CD4-positive, alpha-beta T cell treated with Interleukin-17A for 1 hour (primary cell): Measurements from ENCODE around the gene UIMC1.

Experiments used
- DNase-seq: peaks from one replicate; pipeline ENCODE4 v3.0.0-alpha.2; 2020

The UIMC1 gene

DNA sequence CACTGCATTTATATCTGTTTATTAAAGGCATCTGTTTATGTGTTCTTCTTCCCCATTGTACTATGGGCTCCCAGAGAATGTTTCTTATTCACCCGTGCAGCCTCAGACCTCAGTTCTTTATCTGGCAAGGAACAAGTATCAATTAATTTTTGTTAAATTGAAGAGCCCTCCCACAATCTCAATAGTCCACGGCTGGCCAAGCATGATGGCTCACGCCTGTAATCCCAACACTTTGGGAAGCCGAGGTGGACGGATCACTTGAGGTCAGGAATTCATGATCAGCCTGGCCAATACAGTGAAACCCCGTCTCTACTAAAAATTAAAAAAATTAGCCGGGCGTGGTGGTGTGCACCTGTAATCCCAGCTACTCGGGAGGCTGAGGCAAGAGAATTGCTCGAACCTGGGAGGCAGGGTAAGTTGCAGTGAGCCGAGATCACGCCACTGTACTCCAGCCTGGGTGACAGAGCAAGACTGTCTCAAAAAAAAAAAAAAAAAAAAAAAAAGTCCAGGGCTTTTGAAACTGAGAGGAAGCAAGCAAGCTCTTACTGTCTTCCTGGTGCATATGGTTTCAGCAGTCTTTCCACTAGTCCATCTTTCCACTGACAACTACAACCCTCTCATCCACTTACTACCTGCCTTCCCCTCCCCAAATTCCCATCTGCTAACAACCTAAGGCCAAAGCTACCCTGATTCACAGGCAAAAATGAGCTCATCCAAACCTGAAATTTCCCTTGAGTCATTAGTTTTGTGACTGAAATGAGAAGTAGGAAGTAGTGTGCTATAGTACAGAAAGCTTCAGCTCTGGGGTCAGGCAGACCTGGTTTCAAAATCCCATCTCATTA lies 105.1 kb downstream of the UIMC1 start:
- no peak for DNase-seq

DNA sequence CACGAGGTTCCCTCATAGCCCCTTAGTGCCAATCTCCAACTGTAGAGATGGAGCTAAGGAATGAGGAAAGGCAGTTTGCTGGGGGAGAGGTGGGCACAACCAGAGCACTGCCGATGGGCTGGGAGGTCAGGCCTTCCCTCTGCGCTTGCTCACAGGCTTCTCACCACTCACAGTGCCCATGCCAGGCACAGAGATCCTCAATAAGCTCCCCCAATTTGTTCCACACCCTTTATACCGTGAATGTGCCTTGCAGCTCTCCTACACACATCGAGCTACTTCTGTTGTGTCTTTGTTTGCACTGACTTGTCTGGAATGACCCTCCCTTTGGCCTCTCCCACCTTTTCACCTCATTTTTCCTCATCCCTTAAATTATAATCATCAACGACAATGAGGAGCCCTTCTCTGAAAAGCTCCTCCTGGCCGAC lies 105.8 kb downstream of the UIMC1 start:
- no peak for DNase-seq

DNA sequence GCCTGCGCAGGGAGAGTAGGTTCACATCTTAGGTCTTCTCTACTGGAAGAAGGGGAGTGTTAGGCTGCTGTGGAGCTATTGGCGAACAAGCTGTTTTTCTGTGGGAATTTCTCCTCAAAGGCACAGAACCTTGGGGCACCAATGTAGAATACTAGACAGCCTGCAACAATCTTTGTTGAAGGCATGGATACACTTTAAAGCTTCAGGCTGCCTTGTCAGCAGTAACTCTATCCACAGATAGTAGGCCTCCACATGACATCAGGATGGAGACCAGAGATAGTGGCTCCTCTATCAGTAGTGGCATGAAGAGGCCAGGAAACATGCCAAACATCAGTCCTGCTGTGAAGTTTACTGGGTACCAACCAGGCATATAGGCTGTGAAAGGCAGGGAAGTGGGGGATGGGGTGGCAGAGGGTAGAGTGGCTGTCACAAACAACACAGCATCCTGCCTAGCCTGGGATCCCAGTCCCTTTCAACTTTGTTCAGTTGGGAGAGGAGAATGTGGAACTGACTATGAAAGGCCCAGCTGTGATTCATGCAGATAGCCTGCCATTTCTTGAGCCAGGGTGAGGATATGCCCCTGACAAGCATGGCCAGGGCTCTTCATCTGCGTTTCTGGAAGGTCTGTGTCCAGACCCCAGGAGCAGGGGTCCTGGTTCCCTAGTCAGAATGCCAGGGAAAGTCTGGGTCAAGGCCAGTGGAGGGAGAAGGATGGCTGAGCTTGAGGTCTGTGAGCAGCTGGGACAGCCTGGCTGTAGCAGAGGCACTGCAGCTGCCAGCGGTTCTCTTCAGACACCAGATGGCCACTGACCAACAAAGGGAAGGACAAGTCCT lies 106.4 kb downstream of the UIMC1 start:
- no peak for DNase-seq

DNA sequence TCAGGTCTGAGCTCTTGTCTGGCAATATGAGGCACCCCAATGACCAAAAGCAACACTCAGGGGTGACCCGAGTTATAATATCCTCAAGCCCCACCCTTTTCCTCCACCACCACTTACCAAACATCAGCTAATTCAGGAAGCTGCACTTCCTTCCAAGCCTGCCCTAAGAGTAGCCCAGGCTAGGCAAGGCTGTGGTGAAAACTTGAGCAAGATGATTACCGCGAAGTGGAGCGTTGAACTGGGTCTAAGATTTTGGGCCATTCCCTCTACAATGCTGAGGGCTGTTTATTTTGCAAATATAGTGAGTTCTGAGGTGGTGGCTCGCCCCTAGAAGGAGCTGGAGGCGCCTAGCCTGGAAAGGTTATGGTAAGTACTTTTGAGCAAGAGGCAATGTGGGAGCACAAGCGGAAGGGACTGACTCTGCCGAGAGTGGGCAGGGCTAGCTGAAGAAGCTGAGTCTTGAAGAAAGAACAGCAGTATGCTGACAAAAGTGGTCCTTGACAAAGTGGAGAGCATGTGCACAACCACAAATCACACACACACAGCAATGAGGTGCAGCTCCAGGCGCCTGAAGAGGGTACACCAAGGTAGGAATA lies 107.2 kb downstream of the UIMC1 start, which contains the start of gene HK3:
Gene HK3, minus strand, starts transcription at position 51 of the 596 bp plus-strand sequence. CDS start 3,187 bp downstream, outside the sequence.
- peak; percentile 4 for DNase-seq

DNA sequence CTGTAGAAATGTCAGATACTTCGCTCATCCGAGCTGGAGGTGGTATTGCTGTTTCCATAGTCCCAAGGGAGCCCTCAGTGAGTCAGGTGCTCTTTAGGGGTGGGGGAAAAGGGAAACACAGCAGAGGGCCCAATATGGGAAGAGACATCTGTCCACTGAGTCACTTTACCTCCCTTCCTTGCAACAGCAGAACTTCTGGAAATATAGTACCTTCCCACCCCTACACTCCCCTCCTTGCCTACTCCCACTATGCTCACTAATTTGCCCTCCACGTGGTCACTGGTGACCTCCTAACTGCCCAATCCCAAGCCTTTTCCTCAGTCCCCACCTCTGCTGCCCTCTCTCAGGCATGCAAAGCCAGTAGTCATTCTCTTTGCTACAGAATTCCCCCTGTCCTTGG lies 109.3 kb downstream of the UIMC1 start:
- no peak for DNase-seq

DNA sequence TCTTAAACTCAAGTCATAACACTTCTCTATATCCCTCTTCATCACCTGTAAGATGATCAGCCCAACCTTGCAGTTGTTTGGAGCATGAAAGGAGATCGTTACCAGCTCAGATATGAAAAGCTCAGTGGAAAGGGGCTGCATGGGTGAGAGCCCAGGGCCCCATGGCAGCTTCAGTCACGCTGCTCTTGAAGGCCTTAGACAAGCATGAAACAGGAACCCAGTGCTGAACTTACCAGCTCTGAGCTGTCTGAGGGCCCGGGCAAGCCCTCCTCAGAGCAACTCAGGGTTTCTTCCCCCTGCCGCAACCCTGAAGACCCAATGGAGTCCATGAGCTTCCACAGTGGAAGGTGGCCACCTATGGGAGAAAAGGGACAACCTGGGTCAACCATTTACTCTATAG lies 110.7 kb downstream of the UIMC1 start:
- no peak for DNase-seq

DNA sequence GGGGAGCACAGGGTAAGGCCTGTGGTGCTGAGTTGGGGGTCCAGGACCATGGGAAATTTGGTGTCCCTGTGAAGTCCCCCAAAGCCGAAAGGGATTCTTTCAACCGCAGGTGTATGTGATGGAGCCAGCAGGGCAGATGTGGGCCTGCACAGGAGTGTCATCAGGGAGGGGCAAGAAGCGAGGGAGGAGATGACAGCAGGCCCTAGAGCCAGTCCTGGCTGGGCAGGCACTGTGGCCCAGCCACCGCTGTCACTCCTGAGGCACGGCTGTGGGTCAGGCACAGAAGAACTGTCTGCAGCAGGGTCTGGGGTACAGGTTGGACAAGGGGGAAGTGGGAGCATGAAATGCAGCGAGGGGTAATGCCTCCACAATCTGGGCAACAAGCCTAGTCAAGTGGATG lies 112.3 kb downstream of the UIMC1 start:
- no peak for DNase-seq

DNA sequence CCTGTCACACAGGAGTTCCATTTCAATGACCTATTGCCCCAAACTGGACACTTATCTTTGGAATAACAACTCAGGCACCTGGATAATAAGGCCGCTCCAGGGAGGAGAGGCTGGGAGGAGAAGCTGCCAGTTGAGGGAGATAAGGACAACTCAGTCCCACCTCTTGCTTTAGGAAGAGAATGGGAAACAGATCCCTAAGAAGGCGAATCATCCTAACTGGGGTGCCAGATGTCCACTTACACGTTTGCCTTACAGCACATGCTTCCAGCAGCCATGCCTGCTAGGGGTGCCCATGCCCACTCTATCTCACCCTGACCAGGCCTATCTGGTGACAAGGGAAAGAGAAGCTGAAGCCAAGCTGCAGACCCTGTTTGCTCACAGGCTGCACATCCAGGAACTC lies 113.9 kb downstream of the UIMC1 start:
- DNase-seq: no peak

DNA sequence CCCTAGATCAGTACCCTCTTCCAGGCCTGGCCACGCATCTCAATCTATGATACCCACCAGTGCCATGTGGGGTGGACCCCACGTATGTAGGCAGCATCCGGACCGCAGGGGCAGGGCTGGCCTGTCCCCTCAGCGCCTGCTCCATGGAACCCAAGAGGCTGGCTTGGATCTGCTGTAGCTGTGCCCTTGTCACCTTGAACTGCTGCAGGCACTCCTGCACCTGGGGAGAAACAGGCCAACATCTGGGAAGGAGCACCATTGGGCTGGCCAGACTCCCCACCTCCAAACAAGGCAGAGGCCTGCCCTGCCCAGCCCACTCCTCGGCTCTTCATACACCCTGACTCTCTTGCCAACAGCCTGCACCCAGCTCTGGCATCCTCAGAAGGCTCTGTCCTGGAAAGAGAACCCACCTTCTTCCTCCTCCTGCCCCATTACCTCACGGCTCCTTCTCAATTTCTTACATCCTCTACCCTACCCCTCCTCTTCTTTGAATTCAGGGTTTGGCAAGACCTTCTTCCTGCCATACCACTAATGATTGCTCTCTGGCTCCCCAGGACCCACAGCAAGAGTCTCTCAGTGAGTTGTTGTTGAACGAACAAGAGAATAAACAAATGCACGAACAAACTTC lies 115.1 kb downstream of the UIMC1 start:
- no peak for DNase-seq

DNA sequence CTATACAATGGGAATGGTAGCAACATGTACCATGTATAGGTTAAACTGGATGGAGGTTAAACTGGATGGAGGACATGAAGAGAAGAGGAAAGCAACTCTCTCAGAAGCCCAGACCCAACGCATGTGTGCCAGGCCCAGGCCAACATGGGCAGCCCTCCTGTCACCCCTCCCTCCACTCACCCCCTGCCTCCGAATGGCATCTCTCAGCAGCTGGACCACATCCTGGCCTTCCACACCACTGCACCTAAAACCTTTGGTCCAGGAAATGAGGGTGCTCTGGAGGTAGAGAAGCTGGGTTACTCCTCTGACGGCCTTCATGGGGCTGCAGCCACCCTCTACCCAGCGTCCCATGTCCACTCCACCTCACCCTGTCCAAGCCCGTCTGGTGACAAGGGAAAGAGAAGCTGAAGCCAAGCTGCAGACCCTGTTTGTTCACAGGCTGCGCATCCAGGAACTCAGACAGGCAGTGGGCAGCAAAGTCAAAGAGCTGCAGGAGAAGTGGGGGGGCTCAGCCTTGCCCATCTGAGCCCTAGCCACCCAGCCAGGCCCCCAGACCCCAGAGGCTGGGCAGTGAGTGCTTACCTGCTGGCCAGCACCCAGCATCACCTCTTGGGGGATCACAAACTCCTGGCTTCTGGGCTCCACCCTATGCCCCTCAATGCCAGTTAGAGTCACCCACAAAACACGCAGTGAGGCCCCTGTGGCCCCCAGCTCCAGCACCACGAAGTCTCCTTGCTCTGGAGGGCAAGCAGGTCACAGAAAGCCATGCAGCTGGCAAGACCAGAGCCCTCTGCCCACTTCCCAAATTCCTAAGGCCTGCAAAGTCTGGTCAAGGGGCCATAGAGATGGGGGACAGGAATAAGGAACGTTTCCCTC lies 115.9 kb downstream of the UIMC1 start:
- DNase-seq: no peak

DNA sequence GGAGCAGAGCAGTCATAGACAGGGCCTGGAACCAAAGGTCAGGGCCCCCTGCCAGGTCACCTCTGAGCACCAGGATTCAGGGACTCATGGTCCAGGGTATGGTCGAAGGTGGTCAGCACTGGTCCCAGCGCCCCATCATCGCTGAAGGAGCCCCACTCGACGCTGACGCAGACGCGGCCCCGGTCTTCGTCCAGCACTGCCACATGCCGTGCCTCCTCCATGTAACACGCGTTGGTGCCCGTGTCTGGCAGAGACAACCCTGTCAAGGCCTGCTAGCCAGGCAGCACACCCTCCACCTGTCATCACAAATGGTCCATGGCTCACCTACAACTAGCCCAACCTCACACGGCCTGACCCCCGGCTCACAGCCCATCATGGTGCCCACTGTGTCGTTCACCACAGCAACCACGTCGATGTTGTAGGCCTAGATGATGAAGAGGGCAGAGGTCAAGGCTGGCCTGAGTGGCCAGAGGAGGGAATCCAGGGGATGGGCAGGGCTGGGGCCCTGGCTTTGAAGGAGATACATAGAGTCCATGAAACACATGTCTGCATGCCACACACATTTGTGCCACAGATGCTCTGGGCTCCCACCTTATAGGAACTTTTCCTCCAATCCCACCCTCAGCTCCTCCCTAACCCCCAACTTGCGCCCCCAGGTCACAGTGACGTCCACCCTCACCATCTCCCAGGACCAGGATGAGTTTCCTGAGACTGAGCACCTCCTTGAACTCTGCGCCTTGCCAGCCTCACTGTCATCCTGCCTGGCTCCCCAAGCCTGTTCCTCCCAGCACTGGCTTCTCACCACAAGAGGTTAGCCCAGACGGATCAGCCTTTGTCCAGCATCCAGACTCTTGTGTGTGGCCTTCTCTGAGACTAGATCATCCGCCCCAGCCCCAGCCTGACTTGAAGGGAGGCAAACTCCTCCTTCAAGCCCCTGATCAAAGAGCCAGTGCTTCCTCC lies 117.0 kb downstream of the UIMC1 start:
- DNase-seq: no peak

DNA sequence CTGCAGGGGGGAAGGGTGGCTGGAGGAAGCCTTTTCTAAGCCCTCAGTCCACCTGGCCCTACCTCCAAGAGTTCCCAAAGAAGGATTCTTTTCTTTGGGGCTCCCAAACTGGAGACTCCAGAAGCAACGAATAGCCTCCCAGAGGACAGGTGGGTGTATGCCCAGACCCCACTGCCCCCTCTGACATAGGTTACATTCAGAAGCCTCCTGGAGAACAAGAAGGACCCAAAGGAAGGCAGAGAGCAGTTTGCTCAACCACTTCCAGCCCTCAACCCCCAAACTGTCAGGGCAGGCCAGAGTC lies 117.8 kb downstream of the UIMC1 start:
- no peak for DNase-seq

DNA sequence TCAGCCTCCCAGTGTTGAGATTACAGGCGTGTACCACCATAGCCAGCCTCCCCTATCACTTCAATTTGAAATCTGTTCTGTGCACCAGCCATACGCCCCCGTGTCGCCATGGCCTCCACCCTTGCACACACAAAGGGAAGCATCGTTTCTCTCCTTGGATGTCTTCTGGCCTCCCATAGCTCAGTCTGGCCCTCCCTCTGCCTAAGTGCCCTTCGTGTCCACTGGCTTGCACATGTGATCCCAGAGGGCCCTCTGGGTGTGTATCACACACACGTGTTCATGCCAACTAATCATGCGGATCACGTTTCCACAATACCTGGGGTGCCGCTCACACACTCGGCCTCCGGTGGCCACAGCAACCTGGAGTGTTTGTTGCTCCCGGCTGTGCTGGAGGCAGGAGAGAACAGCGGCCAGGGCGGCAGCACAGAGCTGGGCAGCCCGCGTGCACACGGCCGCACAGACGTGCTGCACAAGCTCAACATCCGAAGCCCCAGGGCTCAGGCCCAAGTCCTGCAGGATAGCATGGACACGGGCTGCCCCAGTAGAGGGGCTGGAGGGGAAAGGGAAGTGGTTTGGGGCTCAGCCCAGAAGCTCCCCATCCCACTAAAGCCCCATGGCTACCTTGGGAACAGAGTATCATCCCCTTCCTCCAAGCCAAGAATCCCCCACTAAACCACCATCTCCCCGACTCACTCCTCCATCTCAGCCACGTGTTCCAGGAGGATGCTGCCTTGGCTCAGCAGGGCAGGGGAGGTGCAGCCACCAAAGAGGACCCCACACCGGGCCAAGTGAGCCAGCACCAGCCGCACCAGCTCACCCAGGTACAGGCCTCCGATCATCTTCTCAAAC lies 118.3 kb downstream of the UIMC1 start:
- no peak for DNase-seq

DNA sequence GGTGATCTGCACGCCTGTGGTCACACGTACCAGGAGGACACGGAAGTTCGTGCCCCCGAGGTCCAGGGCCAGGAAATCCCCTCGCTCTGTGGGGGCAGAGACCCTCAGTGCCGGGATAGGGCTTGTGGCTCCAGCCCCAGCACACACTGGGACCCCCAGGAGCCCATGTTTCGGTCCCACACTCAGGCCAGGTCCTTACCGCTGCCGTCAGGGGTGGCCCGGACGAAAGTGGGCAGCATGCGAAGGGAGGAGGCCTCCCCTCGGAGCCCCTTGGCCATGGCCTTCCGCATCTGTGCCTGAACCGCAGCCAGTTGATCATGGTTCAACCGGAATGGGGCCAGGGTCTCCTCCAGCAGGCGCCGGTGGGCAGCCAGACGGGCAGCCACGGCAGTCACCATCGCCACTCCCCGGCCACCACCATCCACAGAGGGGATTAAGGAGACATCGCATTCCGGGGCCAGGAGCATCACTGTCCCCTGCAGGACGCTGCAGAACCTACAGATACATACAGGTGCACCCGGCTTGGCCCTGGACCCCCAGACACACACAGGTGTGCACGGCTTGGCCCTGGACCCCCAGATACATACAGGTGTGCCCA lies 119.2 kb downstream of the UIMC1 start:
- no peak for DNase-seq

DNA sequence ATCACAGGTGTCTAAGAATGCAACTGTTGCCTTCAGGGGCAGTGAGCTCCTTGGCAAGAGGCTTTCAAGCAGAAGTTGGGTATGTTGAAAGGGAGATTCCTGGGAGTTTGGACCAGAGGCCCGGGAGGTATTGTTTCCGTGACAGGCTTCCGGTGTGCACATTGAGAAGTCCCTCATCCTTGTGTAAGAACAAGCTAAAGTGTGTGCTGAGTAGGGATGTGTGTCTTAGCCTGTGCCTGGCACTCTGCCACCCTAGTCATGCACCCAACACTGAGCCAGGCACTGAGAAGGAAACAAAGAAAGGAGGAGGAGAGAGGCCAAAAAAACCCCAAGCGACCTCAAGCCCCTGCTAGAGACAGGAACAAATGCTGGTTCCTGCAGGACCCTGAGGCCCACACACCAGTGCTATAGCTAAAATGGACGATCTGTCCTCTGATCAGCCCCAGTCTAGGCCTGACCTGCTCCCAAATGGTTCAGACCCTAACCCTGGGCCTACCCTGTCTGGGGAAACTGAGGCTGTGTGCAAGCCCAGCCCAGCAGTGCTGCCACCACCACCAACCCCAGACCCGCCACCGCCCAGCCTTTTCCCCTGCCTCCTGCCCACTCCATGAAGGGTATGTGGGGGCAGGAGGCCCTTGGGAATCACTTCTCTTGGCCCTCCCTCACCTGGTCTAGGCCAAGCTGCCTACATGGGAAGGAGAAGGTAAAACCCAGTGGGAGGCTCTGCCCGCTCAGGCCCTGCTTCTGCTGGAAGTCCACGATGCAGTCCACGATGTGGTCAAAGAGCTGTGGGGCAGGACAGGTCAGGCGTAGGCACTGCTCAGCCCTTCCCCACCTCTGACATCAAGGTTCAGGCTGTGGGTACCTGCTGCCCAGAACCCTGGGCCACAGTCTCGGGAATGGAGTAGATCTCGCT lies 120.0 kb downstream of the UIMC1 start:
- no peak for DNase-seq

DNA sequence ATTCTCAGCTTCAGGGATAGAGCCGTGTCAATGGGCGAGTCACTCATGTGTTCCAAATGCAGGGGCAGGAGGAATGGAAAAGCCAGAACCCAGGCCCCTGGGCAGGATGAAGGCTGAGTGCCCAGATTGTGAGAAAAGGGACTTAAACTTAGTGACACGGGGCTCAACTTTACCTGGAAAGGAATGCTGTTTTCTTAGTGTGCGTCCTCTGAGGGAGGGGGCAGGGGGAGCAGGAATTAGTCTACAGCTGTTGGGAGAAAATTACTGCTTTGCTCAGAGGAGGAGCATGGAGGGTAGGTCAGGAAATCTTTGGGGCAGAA lies 122.0 kb downstream of the UIMC1 start:
- no peak for DNase-seq

DNA sequence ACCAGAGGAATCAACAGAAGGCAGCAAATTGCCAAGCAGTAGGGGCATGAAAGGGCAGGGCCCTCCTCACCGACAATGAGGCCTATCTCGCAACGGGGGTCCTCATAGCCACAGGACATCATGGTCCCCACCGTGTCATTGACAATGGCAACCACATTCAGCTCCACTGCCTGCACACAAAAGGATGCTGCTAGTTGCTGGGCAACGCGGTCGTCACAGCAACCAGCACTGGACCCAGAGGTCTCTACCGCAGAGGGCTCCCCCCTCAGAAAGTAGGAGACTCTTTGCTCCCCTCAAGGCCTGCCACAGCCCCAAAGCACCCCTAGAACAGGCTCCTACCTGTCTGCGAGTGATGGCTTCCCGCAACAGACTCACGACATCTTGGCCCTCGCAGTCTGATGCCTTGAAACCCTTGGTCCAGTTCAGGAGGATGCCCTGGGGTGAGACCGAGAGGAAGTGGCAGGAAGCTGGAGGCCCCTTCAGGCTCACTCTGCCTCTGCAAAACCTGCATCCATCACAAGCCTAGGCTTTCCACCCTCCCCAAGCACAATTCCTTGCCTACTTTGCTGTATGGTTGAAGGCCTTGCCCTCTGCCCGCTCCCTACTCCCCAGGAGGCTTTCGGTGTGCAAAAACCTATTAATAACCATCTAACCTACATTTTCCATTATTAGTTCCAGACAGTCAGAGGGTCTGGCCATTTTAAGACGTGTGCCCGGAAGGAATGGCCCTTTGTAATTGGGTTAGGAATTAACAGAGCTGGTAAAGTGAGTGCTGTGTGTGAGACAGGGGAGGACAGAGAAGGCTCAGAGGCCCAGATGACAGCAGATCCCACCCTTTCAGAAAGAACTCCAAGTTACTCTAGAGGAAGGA lies 122.6 kb downstream of the UIMC1 start:
- no peak for DNase-seq

DNA sequence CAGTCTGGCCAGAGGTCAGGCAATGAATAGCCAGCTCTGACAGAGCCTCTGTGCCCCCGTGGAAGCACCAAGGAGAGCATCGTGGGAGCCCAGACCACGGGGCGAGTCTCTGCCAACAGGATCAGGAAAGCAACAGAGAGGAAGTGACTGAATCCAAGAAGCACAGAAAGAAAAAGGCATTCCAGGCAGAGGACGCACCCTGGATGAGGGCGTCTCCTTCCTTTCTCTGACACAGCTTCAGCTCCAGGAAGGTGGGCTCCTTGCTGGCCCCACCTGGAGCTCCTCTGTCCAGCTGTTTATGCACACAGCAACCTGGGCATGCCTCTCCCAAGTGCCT lies 124.0 kb downstream of the UIMC1 start:
- no peak for DNase-seq
